Prostate gland (tissue), 2 donors: Measurements from ENCODE around the gene LIMCH1. TPM values are rescaled to one million over a fixed set of nuclear protein-coding genes. Genes with fewer than 3 reads are reported as not detected.
A peak's percentile ranks its signal among the peaks of the same experiment; 100 is the strongest.
"Not testable (repeated sequence)": the region's sequence is repeated elsewhere in the genome, so short reads cannot be mapped to it uniquely, and the experiment has no call there.

ENCODE experiments used
- DNase-seq: peaks from one replicate; pipeline ENCODE4 v3.0.0-alpha.2; 2019; ENCODE audit warnings: low spot score
- H3K27ac ChIP-seq, 2 donors: fragments of 200-600 bp; sonication (generic); 2 replicates each; pipeline ENCODE4 v1.5.1; 2017 to 2019
- H3K27me3 ChIP-seq: fragments of 200-600 bp; sonication (generic); replicated peaks from 2 replicates; pipeline ENCODE4 v1.5.1; 2019; ENCODE audit not compliant: insufficient read depth
- H3K36me3 ChIP-seq, 2 donors: fragments of 200-600 bp; sonication (generic); 1 replicate in 1 of 2; 2 replicates in 1 of 2; pipeline versions ENCODE4 v1.5.1 to v1.8.1; 2017 to 2019
- H3K4me1 ChIP-seq: fragments of 200-600 bp; sonication (generic); replicated peaks from 2 replicates; pipeline ENCODE4 v1.5.1; 2019
- H3K4me3 ChIP-seq, 2 donors: fragments of 200-600 bp; sonication (generic); 2 replicates each; pipeline ENCODE4 v1.5.1; 2017 to 2019
- H3K9me3 ChIP-seq: fragments of 200-600 bp; sonication (generic); 2 replicates; pipeline ENCODE4 v1.5.1; 2017
- POLR2A ChIP-seq: fragments of 450-650 bp; IDR thresholded peaks from one replicate; pipeline ENCODE4 v1.6.1; 2016; ENCODE audit warnings: antibody characterized with exemption, mild to moderate bottlenecking
- POLR2AphosphoS5 ChIP-seq: sonication (generic); formaldehyde crosslinking; IDR thresholded peaks from one replicate; pipeline ENCODE4 v1.6.1; 2017; ENCODE audit warnings: antibody characterized with exemption
- WGBS: methylation state at CpG from one replicate; pipeline ENCODE4 v1.1.5; 2018; 5-methylcytosine and 5-hydroxymethylcytosine counted together
- intact Hi-C: fragments of 100-400 bp; cut with DNase I; formaldehyde crosslinking; loops from one replicate; pipeline ENCODE4 v1.14.2; 2022
- total RNA-seq, 2 donors: library from RNA; depleted of rRNA; stranded (reverse); fragments of >200 nt; gene quantifications; one replicate each; pipeline ENCODE4 v1.1.0, GENCODE V29; 2016
- TF ChIP-seq, protein P1 (sequence below), 4 experiments: fragments of 200-600 bp in 2 of 4; fragments of 450-650 bp in 2 of 4; sonication (generic) in 2 of 4; IDR thresholded peaks; 1 replicate in 3 of 4; 2 replicates in 1 of 4; pipeline ENCODE4 v1.5.1; 2016 to 2019; ENCODE audit warnings: antibody characterized with exemption in 4 of 4, mild to moderate bottlenecking in 2 of 4, moderate library complexity in 2 of 4

The LIMCH1 gene
- total RNA-seq = 100 to 1,000 TPM in 1 of 2 donors, 10 to 100 TPM in 1; 62.8 to 102 TPM

- 45% methylated on average over 9 of the region's 9 CpGs for WGBS
- TF ChIP-seq POLR2AphosphoS5 = peak; percentile 12
- TF ChIP-seq, protein P1, sequence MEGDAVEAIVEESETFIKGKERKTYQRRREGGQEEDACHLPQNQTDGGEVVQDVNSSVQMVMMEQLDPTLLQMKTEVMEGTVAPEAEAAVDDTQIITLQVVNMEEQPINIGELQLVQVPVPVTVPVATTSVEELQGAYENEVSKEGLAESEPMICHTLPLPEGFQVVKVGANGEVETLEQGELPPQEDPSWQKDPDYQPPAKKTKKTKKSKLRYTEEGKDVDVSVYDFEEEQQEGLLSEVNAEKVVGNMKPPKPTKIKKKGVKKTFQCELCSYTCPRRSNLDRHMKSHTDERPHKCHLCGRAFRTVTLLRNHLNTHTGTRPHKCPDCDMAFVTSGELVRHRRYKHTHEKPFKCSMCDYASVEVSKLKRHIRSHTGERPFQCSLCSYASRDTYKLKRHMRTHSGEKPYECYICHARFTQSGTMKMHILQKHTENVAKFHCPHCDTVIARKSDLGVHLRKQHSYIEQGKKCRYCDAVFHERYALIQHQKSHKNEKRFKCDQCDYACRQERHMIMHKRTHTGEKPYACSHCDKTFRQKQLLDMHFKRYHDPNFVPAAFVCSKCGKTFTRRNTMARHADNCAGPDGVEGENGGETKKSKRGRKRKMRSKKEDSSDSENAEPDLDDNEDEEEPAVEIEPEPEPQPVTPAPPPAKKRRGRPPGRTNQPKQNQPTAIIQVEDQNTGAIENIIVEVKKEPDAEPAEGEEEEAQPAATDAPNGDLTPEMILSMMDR (IDR thresholded peaks at IDR 0.05) = no peak
- Histone ChIP-seq H3K36me3 (no peaks in the 10 kb centered on the region), H3K4me1 (peaks cover 6% of the 10 kb centered on the region), H3K4me3 (no peak within 1 kb of the TSS), H3K27me3 (no peaks in the 10 kb centered on the region), H3K27ac (peak within 1 kb of the TSS; percentile 43 to 63), H3K9me3 (no peaks in the 10 kb centered on the region)
- intact Hi-C loops = loop anchor here (2.0 kb wide), 1 partner anchor 177 kb away; no protein-coding TSS in a partner anchor
- DNase-seq = peak; percentile 33
These were observed at the start of gene LIMCH1 for GRCh38 chr4:41538017-41538733. Gene LIMCH1, plus strand, starts transcription at chr4:41538157. Its CDS starts 67,839 bp downstream, at chr4:41605996.

GRCh38 chr4:41491081-41491576 lies 46.8 kb upstream of the LIMCH1 start:
- H3K4me1 ChIP-seq, H3K27me3 ChIP-seq, H3K27ac ChIP-seq, H3K36me3 ChIP-seq, H3K9me3 ChIP-seq, DNase-seq, intact Hi-C loops, H3K4me3 ChIP-seq: not testable (repeated sequence)
- 98% methylated on average over 27 of the region's 28 CpGs for WGBS

DNA sequence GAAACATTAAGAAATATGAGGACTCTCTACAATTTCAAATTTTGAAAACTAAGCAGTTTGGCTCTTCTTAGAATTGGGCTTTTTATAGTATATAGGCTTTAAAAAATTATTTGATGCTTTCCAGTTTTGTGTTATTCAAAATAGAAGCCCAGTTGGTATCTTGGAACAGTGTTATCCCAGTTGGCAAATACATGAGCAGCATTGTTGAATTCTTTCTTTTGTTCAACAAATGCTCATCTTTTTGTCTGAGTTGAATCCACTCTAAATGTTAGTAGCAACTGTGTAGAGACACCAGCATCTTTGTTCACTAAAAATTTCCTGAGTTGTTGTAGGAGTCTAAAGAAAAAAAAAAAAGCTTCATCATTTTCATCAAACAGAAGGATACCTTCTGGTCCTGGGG lies 41.0 kb upstream of the LIMCH1 start:
- Histone ChIP-seq H3K4me3 (no peak overlapping the region), H3K36me3 (no peaks in the 10 kb centered on the region), H3K27ac (no peak overlapping the region), H3K4me1 (no peaks in the 10 kb centered on the region), H3K27me3 (no peaks in the 10 kb centered on the region), H3K9me3 (no peaks in the 10 kb centered on the region)
- intact Hi-C loops = no loop called here
- DNase-seq = no peak
- no peak for TF ChIP-seq POLR2A
- no peak for TF ChIP-seq POLR2AphosphoS5
- TF ChIP-seq, protein P1 (IDR thresholded peaks at IDR 0.05) = no peak

DNA sequence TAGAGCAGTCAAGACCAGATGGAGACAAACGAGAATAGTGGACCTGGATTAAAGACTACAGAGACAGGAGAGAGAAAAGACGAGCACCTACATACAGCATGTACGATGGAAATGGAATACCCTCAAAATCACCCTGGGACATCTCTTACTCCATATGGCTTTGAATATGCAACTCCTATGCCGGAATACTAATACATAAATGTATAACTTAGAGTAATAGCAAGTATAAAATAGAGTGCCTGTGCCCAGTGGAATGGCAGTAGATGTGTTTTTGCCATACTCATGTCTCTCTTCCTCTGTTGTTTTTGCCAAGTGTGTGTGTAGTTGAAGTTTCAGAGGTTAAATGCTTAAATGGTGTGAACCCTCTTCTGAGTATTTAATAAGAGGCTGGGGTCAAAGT lies 39.8 kb upstream of the LIMCH1 start:
- H3K36me3 ChIP-seq = no peaks in the 10 kb centered on the region
- no peak overlapping the region for H3K4me3 ChIP-seq
- no peak for DNase-seq
- no peaks in the 10 kb centered on the region for H3K27me3 ChIP-seq
- H3K27ac ChIP-seq = no peak overlapping the region
- TF ChIP-seq, protein P1 (IDR thresholded peaks at IDR 0.05) = no peak
- no peak for TF ChIP-seq POLR2AphosphoS5
- no peak for TF ChIP-seq POLR2A
- H3K4me1 ChIP-seq = no peaks in the 10 kb centered on the region
- H3K9me3 ChIP-seq = no peaks in the 10 kb centered on the region
- intact Hi-C loops = no loop called here
- 96% methylated on average over 4 of the region's 4 CpGs for WGBS

- intact Hi-C loops = no loop called here
- no peak for DNase-seq
- Histone ChIP-seq H3K27me3 (no peaks in the 10 kb centered on the region), H3K9me3 (no peaks in the 10 kb centered on the region), H3K4me1 (no peaks in the 10 kb centered on the region), H3K36me3 (no peaks in the 10 kb centered on the region), H3K27ac (no peak overlapping the region), H3K4me3 (no peak overlapping the region)
- TF ChIP-seq, protein P1 (IDR thresholded peaks at IDR 0.05) = no peak
- no peak for TF ChIP-seq POLR2AphosphoS5
- TF ChIP-seq POLR2A = no peak
- WGBS = 88% methylated on average over 2 of the region's 2 CpGs
These were observed 33.7 kb upstream of the LIMCH1 start for GRCh38 chr4:41504167-41504818.
